Sigmoid colon (tissue), 7 donors: Measurements from ENCODE around the gene LSM12. TPM values are rescaled to one million over a fixed set of nuclear protein-coding genes. Genes with fewer than 3 reads are reported as not detected.
A peak's percentile ranks its signal among the peaks of the same experiment; 100 is the strongest.

ENCODE experiments used
- DNase-seq: peaks from one replicate; pipeline ENCODE4 v3.0.0-alpha.2; 2019
- H3K27ac ChIP-seq, 4 donors: fragments of 200-600 bp; sonication (generic); one replicate each; pipeline ENCODE4 v1.5.1; 2016 to 2019; ENCODE audit warnings: mild to moderate bottlenecking in 1 of 4
- H3K27me3 ChIP-seq, 3 donors: fragments of 200-600 bp; sonication (generic); one replicate each; pipeline ENCODE4 v1.5.1; 2019; ENCODE audit warnings: mild to moderate bottlenecking in 1 of 3
- H3K36me3 ChIP-seq, 4 donors: fragments of 200-600 bp; sonication (generic); one replicate each; pipeline ENCODE4 v1.5.1; 2016 to 2019
- H3K4me1 ChIP-seq, 4 donors: fragments of 200-600 bp; sonication (generic); one replicate each; pipeline ENCODE4 v1.5.1; 2017 to 2019
- H3K4me3 ChIP-seq, 4 donors: fragments of 200-600 bp; sonication (generic); one replicate each; pipeline ENCODE4 v1.5.1; 2017 to 2019; ENCODE audit warnings: mild to moderate bottlenecking in 2 of 4, moderate library complexity in 1 of 4
- H3K9me3 ChIP-seq, 4 donors: fragments of 200-600 bp in 3 of 4; sonication (generic) in 3 of 4; one replicate each; pipeline versions ENCODE4 v1.5.1 to v1.6.1; 2013 to 2019
- EP300 ChIP-seq, 4 donors: sonication (generic); formaldehyde crosslinking; IDR thresholded peaks; one replicate each; pipeline ENCODE4 v1.6.1; 2017; ENCODE audit warnings: antibody characterized with exemption in 4 of 4
- POLR2A ChIP-seq, 2 donors: fragments of 450-650 bp; IDR thresholded peaks; one replicate each; pipeline ENCODE4 v1.6.1; 2016; ENCODE audit warnings: antibody characterized with exemption in 2 of 2, mild to moderate bottlenecking in 2 of 2, moderate library complexity in 2 of 2
- POLR2AphosphoS5 ChIP-seq, 4 donors: sonication (generic); formaldehyde crosslinking; IDR thresholded peaks; one replicate each; pipeline ENCODE4 v1.6.1; 2017; ENCODE audit warnings: antibody characterized with exemption in 4 of 4
- WGBS, 2 donors: extraction: QIAGEN DNeasy Blood & Tissue Kit; methylation state at CpG; one replicate each; pipeline ENCODE4 v1.1.7; 2013; 5-methylcytosine and 5-hydroxymethylcytosine counted together
- intact Hi-C: fragments of 100-400 bp; cut with DNase I; formaldehyde crosslinking; loops from one replicate; pipeline ENCODE4 v1.15.1; 2023
- polyA plus RNA-seq, 3 donors: library from polyadenylated mRNA; stranded (reverse); fragments of 200-250 nt; gene quantifications; one replicate each; pipeline ENCODE4 v1.2.3, GENCODE V29; 2013
- total RNA-seq, 4 donors: library from RNA; depleted of rRNA; stranded (reverse); fragments of >200 nt; gene quantifications; one replicate each; pipeline ENCODE4 v1.1.0, GENCODE V29; 2016
- TF ChIP-seq, protein P1 (sequence below), 4 experiments: fragments of 450-650 bp in 3 of 4; fragments of 200-600 bp in 1 of 4; IDR thresholded peaks; one replicate each; pipeline ENCODE4 v1.5.1; 2016 to 2019; ENCODE audit warnings: antibody characterized with exemption in 4 of 4, mild to moderate bottlenecking in 3 of 4, moderate library complexity in 2 of 4
- donor health status: healthy with polysubstance abuse.
- donor health status: Bipolar disorder and iron deficiency.
- donor health status: healthy.

LSM12 gene
- total and polyA plus RNA-seq, 7 donors: 28.8 to 46.9 (median 37.9) TPM

DNA sequence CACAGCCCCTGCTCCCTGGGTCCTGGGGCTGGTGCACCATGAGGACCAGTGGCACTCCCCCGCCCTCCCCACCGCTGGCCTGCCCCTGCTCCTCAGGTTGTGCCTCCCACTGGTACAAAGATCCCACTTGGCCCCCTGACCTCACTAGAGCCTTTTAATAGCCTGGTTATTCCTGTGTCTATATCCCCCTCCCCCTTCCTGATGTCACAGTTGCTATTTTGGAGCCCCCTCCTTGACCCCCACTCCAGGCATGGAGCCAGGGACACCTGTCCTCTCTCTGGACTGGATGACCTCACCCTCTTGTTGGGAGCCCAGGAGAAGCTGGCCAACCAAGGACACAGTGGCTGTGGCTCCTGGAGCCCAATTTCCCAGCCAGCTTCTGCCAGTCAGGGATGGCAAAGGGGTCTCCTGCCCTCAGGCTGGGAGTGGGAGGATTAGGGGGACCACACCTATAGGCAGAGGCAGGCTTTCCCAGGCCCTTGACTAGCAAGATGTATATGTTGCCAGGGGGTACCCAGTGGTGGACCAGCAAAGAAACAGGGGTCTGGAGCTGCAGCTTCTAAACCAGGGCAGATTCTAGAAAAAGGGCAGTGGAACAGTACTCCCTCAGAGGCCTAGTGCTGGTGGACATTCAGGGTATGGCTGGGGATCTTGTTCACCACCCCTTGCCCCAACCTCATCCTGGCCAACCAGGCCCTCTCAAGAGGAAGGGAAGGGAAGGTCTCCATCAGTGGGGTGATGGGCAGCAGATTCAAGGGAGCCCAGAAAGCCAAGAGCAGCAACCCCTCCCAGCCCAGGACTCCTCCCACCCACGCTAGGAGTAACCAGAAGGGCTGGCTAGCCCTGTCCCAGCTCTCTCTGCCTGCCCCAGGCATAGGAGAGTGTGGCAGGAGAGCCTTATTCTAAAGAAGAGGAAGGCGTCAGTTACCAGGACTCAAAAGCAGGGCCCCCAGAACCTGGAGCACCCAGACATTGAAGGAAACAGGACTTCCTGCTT is 46.1 kb upstream of the LSM12 start:
- no peak for DNase-seq

DNA sequence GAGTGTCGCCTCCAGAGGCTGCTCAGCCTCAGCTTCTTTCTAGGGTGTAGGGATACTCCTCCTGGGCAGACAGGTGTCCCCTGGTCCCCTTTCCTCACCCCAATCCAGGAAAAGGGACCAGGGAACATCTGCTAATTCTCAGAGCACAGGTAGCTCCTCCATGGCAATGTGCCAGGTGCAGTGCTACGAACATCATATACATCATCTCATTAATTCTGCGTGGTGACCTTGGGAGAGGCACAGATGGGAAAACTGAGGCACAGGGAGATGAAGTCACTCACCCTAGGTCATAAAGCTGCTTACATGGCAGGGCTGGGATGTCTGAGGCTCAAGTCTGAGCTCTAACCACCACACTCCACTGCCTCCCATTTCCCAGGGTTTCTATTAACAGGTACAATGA is 45.3 kb upstream of the LSM12 start:
- peaks cover 0 to 29% (median 8%) of the 10 kb centered on the region in 4 donors for H3K36me3 ChIP-seq
- peak overlapping the region; percentile 91 to 95 (median 94) for H3K27ac ChIP-seq
- DNase-seq: no peak
- peaks cover 0 to 88% (median 80%) of the 10 kb centered on the region in 4 donors for H3K4me1 ChIP-seq
- H3K9me3 ChIP-seq: no peaks in the 10 kb centered on the region
- intact Hi-C loops: no loop called here
- WGBS, 2 donors: 54 to 83% methylated on average over 3 of the region's 3 CpGs
- H3K4me3 ChIP-seq: peak overlapping the region in 2 of 4 donors; percentile 40 to 42
- TF ChIP-seq EP300 (IDR thresholded peaks at IDR 0.05) (no peak), POLR2AphosphoS5 (IDR thresholded peaks at IDR 0.05) (no peak), POLR2A (IDR thresholded peaks at IDR 0.05) (no peak)
- TF ChIP-seq, protein P1, sequence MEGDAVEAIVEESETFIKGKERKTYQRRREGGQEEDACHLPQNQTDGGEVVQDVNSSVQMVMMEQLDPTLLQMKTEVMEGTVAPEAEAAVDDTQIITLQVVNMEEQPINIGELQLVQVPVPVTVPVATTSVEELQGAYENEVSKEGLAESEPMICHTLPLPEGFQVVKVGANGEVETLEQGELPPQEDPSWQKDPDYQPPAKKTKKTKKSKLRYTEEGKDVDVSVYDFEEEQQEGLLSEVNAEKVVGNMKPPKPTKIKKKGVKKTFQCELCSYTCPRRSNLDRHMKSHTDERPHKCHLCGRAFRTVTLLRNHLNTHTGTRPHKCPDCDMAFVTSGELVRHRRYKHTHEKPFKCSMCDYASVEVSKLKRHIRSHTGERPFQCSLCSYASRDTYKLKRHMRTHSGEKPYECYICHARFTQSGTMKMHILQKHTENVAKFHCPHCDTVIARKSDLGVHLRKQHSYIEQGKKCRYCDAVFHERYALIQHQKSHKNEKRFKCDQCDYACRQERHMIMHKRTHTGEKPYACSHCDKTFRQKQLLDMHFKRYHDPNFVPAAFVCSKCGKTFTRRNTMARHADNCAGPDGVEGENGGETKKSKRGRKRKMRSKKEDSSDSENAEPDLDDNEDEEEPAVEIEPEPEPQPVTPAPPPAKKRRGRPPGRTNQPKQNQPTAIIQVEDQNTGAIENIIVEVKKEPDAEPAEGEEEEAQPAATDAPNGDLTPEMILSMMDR (IDR thresholded peaks at IDR 0.05): no peak
- H3K27me3 ChIP-seq: no peaks in the 10 kb centered on the region

More for the DNA sequence above, 46.1 kb upstream of the LSM12 start:
- Histone ChIP-seq H3K4me3 (no peak overlapping the region), H3K27me3 (no peaks in the 10 kb centered on the region), H3K4me1 (peaks cover 0 to 80% (median 73%) of the 10 kb centered on the region in 4 donors), H3K27ac (peak overlapping the region; percentile 91 to 95 (median 94)), H3K36me3 (peaks cover 0 to 34% (median 10%) of the 10 kb centered on the region in 4 donors), H3K9me3 (no peaks in the 10 kb centered on the region)
- 81 to 84% methylated on average over 4 of the region's 4 CpGs for WGBS, 2 donors
- TF ChIP-seq, protein P1 (IDR thresholded peaks at IDR 0.05): no peak
- TF ChIP-seq POLR2A (IDR thresholded peaks at IDR 0.05): no peak
- intact Hi-C loops: no loop called here

DNA sequence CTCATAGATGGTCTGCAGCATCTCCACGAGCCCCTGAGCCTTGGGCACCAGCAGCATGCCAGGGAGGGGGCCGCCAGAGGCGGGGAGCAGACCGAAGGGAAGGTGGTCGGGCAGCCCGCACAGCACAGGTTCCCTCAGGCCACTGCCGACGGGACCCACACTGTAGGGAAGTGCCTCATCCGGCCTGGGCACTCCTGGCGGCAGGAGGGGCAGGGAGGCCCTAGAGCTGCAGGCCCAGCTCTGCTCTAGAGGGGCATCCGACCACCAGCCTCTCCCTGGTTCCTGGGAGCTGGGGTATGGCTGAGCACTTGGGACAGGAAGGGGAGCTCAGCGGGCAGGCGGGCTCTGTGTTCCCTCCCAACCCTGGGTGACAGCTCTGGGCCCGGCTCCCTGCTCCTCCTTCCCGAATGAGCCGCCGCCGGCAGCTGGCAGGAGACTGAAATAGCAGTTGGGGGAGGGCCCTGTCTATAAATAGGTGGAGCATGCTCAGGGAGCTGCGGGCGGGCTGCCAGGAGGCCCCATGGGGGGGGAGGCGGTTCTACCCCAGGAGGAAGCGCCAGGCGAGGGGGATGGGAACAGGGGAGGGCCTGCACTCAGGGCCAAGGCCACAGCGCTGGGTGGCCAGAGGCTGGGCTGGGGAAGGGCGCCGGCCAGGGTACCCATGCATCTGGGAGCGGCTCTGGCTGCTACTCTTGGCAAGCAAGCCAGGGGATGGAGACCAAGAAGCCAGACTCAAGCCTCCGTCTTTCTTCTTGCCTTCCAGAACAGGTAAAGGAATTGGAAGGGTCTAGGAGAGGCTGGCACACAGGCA is 44.6 kb upstream of the LSM12 start:
- H3K4me3 ChIP-seq: peak overlapping the region in 3 of 4 donors; percentile 34 to 42 (median 40)
- H3K36me3 ChIP-seq: peaks cover 0 to 21% (median 5%) of the 10 kb centered on the region in 4 donors
- H3K27me3 ChIP-seq: no peaks in the 10 kb centered on the region
- H3K4me1 ChIP-seq: peaks cover 0 to 85% (median 80%) of the 10 kb centered on the region in 4 donors
- intact Hi-C loops: no loop called here
- TF ChIP-seq, protein P1 (IDR thresholded peaks at IDR 0.05): no peak
- TF ChIP-seq POLR2AphosphoS5 (IDR thresholded peaks at IDR 0.05): peak; percentile 82 to 97 (median 85)
- peak in 2 of 4 donors; percentile 79 to 96 for TF ChIP-seq EP300 (IDR thresholded peaks at IDR 0.05)
- DNase-seq: peak; percentile 100
- peak overlapping the region; percentile 91 to 95 (median 94) for H3K27ac ChIP-seq
- WGBS, 2 donors: 7 to 8% methylated on average over 28 of the region's 28 CpGs
- no peaks in the 10 kb centered on the region for H3K9me3 ChIP-seq

DNA sequence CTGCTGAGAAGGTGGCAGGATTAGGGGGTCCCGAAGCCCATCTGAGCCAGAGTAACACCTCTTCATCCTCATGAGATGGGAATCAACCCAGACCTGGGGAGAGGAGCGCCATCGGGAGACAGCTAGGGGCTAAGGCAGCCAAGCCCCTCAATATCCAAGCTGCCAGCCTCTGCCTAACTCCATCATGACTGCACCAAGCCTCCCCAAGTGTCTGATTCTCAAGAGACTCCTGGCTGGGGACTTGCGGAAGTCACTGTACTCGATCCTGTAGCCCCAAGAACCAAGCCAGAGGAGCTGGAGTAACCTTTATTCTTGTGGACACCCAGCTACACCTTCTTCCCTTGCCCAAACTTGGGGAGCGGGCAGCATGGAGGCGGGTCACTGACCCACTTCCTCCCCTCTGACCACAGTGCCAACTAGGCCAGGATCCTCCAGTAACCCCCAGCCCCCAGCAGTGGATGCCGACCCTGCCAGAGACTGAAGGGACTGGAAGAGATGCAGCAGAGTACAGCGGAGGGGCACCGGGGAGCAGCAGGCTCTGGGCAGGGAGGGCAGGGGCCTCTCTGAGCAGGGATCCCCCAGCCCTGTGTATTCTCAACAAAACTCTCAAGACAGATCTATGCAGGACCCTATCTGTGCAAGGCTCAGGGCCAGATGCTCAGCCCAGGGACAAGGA is 43.7 kb upstream of the LSM12 start:
- H3K27me3 ChIP-seq: no peaks in the 10 kb centered on the region
- no peak for TF ChIP-seq POLR2A (IDR thresholded peaks at IDR 0.05)
- DNase-seq: no peak
- H3K27ac ChIP-seq: peak overlapping the region; percentile 91 to 95 (median 94)
- no peaks in the 10 kb centered on the region for H3K9me3 ChIP-seq
- intact Hi-C loops: no loop called here
- 83 to 88% methylated on average over 10 of the region's 10 CpGs for WGBS, 2 donors
- peaks cover 0 to 83% (median 80%) of the 10 kb centered on the region in 4 donors for H3K4me1 ChIP-seq
- peak overlapping the region in 3 of 4 donors; percentile 34 to 42 (median 40) for H3K4me3 ChIP-seq
- peaks cover 0 to 16% (median 4%) of the 10 kb centered on the region in 4 donors for H3K36me3 ChIP-seq
